Measurements from ENCODE around the gene MARCHF9. TPM values are rescaled to one million over a fixed set of nuclear protein-coding genes. Genes with fewer than 3 reads are reported as not detected.

Gene MARCHF9
- total RNA-seq, 4 donors from 2014 or later: 4.2 to 19.8 (median 10.4) TPM

DNA sequence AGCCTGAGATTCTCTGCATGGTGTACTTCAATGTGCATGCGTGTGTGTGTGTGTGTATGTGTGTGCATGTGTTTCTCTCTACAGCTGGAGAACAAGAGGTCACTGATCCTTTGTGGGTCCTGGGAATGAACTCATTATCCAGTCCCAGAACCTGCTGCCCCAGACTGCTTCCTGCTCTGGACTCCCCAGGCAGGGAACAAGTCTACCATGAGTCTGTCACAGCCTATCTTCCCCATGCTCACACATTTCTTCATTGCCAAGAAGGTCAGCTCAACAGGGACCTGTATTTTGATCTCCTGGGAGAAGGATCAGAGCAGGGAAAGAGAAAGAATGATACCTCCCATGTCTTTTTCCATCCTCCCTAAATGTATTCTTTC lies 13.5 kb upstream of the MARCHF9 start:
- peaks cover 0 to 52% (median 30%) of the 10 kb centered on the region in 4 donors for H3K4me1 ChIP-seq
- TF ChIP-seq, protein P1, sequence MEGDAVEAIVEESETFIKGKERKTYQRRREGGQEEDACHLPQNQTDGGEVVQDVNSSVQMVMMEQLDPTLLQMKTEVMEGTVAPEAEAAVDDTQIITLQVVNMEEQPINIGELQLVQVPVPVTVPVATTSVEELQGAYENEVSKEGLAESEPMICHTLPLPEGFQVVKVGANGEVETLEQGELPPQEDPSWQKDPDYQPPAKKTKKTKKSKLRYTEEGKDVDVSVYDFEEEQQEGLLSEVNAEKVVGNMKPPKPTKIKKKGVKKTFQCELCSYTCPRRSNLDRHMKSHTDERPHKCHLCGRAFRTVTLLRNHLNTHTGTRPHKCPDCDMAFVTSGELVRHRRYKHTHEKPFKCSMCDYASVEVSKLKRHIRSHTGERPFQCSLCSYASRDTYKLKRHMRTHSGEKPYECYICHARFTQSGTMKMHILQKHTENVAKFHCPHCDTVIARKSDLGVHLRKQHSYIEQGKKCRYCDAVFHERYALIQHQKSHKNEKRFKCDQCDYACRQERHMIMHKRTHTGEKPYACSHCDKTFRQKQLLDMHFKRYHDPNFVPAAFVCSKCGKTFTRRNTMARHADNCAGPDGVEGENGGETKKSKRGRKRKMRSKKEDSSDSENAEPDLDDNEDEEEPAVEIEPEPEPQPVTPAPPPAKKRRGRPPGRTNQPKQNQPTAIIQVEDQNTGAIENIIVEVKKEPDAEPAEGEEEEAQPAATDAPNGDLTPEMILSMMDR (IDR thresholded peaks at IDR 0.05): no peak
- 47 to 50% methylated on average over 1 of the region's 1 CpG for WGBS, 2 donors
- no peak overlapping the region for H3K27ac ChIP-seq
- peak overlapping the region in 2 of 4 donors; percentile 33 to 37 for H3K4me3 ChIP-seq
- H3K36me3 ChIP-seq: peaks cover 0 to 4% (median 0%) of the 10 kb centered on the region in 3 donors
- H3K27me3 ChIP-seq: peaks cover 2 to 49% of the 10 kb centered on the region in 2 donors
- DNase-seq (ENCODE audit: low spot score in 2 of 2): no peak
- H3K9me3 ChIP-seq: no peaks in the 10 kb centered on the region

DNA sequence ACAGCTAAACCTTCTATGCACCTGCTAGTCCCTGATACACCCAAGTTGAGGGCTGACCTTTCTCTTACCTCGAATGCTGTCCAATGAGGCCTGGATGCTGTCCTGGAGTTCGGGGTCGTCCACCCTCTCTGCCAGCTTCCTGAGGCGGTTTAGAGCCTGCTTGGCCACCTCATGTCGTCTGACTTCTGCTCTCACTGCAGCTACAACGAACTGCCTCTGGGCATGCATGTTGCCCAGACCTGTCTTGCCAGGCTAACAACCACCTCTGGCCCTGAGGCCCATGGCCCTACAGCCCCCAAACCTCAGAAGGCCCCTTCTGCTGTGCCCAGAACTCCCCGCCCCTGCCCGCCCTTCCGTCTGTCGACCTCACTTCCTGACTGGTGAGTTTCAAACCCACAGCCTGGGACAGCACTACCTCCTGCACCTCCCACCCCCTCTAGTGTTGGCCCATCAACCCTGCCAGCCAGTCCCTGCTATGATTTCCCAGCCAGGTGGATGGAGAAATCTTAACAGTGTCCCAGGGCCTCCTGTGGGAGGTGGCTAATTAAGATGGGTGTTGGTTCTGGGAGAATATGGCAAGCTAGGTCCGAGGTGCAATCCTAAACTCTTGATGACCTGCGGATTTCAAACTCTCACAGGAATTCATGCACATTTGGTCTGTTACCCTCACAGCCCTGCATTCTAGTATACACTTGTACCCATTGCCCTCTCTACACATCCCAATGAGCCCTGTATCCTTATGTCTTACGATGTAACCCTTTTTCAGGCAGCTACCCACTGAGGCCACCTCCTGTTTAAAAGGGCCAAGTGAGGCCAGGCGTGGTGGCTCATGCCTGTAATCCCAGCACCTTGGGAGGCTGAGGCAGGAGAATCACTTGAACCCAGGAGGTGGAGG lies 12.8 kb upstream of the MARCHF9 start:
- peaks cover 0 to 49% (median 25%) of the 10 kb centered on the region in 4 donors for H3K4me1 ChIP-seq
- 55 to 56% methylated on average over 14 of the region's 14 CpGs for WGBS, 2 donors
- peaks cover 0 to 11% (median 0%) of the 10 kb centered on the region in 3 donors for H3K36me3 ChIP-seq
- H3K27me3 ChIP-seq: peaks cover 0 to 42% of the 10 kb centered on the region in 2 donors
- TF ChIP-seq, protein P1 (IDR thresholded peaks at IDR 0.05): peak in 1 of 5 experiments; percentile 19
- TF ChIP-seq EP300 (IDR thresholded peaks at IDR 0.05) (no peak), POLR2A (IDR thresholded peaks at IDR 0.05) (no peak)
- H3K4me3 ChIP-seq: peak overlapping the region in 2 of 4 donors; percentile 33 to 37
- DNase-seq (ENCODE audit: low spot score in 2 of 2): no peak
- H3K9me3 ChIP-seq: no peaks in the 10 kb centered on the region
- H3K27ac ChIP-seq: no peak overlapping the region

DNA sequence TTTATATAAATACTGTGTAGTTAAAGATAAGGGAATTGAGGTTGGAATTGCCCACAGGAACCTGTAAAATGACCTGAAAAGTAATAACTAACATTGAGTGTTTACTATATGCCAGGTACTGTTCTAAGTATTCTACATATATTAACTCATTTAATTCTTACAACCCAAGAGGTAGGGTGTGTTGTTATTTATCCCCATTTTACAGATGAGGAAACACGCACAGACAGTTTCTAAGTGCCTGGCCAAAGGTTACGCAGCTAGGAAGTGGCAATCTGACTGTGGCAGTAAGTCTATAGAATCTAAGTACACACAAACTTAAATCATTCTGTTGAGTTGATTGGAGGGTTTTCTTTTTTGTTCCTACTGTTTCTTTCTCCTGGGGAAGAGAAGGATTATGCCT lies 11.1 kb upstream of the MARCHF9 start:
- 88 to 92% methylated on average over 2 of the region's 2 CpGs for WGBS, 2 donors
- no peak for DNase-seq (ENCODE audit: low spot score in 2 of 2)
- H3K27ac ChIP-seq: no peak overlapping the region
- TF ChIP-seq, protein P1 (IDR thresholded peaks at IDR 0.05): no peak
- TF ChIP-seq EP300 (IDR thresholded peaks at IDR 0.05) (no peak), POLR2A (IDR thresholded peaks at IDR 0.05) (no peak)
- H3K9me3 ChIP-seq: no peaks in the 10 kb centered on the region
- peaks cover 0 to 27% (median under 1%) of the 10 kb centered on the region in 3 donors for H3K36me3 ChIP-seq
- H3K4me1 ChIP-seq: peaks cover 0 to 32% (median 10%) of the 10 kb centered on the region in 4 donors
- peaks cover 0 to 25% of the 10 kb centered on the region in 2 donors for H3K27me3 ChIP-seq
- H3K4me3 ChIP-seq: peak overlapping the region in 1 of 4 donors; percentile 59

DNA sequence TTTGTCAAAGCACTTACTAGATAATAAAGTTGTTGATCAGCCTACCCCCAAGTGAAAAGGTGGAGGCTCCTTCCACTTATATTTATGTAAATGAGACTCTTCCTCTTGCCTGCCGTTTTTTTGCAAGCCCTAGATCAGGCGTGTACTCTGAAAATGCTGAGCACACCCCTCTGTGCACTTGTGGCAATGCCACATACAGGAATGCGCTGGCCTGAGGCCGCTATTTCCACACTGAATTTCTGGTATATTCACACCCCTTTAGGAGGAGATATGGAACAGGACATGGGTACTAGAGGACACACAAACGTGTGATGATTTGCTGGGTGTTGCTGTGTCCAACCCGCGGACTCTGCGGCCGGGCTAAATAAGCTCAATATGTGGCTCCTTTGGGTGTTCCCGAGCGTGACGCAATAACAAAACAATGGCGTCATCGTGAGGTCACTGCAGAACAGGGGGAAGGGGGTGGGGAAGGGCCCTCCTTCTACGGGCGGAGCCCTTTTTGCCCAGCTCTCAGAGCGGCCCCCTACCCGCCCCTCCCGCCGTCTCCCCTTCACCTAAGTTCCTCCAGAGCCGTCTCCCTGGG lies 10.6 kb upstream of the MARCHF9 start:
- peak overlapping the region; percentile 93 to 99 (median 93) for H3K27ac ChIP-seq
- TF ChIP-seq EP300 (IDR thresholded peaks at IDR 0.05): peak in 1 of 2 donors; percentile 18
- no peak for TF ChIP-seq POLR2A (IDR thresholded peaks at IDR 0.05)
- no peaks in the 10 kb centered on the region for H3K9me3 ChIP-seq
- 7 to 10% methylated on average over 21 of the region's 21 CpGs for WGBS, 2 donors
- peaks cover 0 to 20% of the 10 kb centered on the region in 2 donors for H3K27me3 ChIP-seq
- DNase-seq (ENCODE audit: low spot score in 2 of 2): peak; percentile 59 to 79
- H3K4me3 ChIP-seq: peak overlapping the region; percentile 49 to 90 (median 66)
- H3K4me1 ChIP-seq: peaks cover 0 to 27% (median 7%) of the 10 kb centered on the region in 4 donors
- peaks cover 0 to 33% (median 4%) of the 10 kb centered on the region in 3 donors for H3K36me3 ChIP-seq

DNA sequence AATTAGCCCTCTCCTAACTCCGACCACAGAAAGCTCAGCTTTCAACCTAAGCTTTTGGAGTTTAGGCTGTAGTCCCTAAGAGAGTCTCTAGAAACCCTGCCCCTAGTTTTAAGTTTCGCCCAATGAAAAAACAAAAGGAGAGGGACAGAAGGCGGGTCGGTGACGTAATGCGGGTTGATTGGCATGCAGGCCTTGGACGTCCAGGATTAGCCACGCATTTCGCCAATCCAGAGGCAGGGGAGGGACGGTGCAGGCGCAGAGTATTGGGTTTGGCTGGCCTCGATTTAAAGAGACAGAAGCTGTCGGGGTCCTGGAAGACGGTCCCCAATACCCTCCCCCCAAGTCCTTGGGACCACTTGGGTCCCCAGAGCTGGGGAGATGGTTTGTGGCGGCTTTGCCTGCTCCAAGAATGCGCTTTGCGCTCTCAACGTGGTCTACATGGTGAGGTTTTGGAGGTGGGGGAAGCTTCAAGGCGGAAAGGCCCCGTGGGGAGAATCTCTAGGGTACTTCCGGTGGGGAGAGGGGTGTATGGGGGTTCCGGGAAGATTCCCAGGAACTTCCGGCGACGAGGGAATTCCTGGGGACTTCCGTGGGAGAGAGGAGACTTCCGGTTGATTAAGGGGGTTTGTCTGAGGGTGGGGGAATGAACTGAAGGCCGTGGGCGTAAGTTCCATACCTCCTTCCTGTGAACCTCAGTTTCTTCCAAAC lies 10.0 kb upstream of the MARCHF9 start, which contains the start of gene TSPAN31:
Gene TSPAN31, plus strand, starts transcription at position 263 of the 708 bp plus-strand sequence. Its CDS starts 116 bp downstream, at position 379.
- H3K27me3 ChIP-seq: peaks cover 0 to 14% of the 10 kb centered on the region in 2 donors
- H3K36me3 ChIP-seq: peaks cover 0 to 39% (median 4%) of the 10 kb centered on the region in 3 donors
- peak; percentile 96 to 98 for DNase-seq (ENCODE audit: low spot score in 2 of 2)
- H3K27ac ChIP-seq: peak within 1 kb of the TSS; percentile 93 to 99 (median 93)
- no peaks in the 10 kb centered on the region for H3K9me3 ChIP-seq
- 0 to 1% methylated on average over 29 of the region's 29 CpGs for WGBS, 2 donors
- TF ChIP-seq POLR2A (IDR thresholded peaks at IDR 0.05) (peak; percentile 44 to 86), EP300 (IDR thresholded peaks at IDR 0.05) (peak in 1 of 2 donors; percentile 84)
- TF ChIP-seq, protein P1 (IDR thresholded peaks at IDR 0.05): peak in 2 of 5 experiments; percentile 34 to 54
- peaks cover 0 to 21% (median 5%) of the 10 kb centered on the region in 4 donors for H3K4me1 ChIP-seq
- peak within 1 kb of the TSS; percentile 49 to 90 (median 66) for H3K4me3 ChIP-seq

Data from tibial nerve (tissue), 4 donors.